H1 (cell line): ENCODE data around the gene SLC36A2. TPM values are rescaled to one million over a fixed set of nuclear protein-coding genes. Genes with fewer than 3 reads are reported as not detected.

Experiments used
- CTCF ChIA-PET: fragments of 300-600 bp; sonication (Branson Sonifier 250); formaldehyde crosslinking; loops from one replicate; lab custom pipeline; 2021; ENCODE audit not compliant: partially characterized antibody; lab: Charles Lee
- POLR2A ChIA-PET: fragments of 300-600 bp; sonication (Branson Sonifier 250); formaldehyde crosslinking; loops from one replicate; lab custom pipeline; 2021; ENCODE audit warnings: inconsistent platforms; ENCODE audit not compliant: partially characterized antibody; lab: Charles Lee
- DNase-seq, 2 experiments: peaks; one replicate each; pipeline versions ENCODE4 v3.0.0 to v3.0.0-alpha.2; 2010 to 2022; ENCODE audit warnings: low spot score in 2 of 2, low read depth in 1 of 2, mixed read lengths in 1 of 2
- FAIRE-seq: peaks from 2 replicates; lab custom pipeline; 2011; peaks lifted over from hg19 to GRCh38; lab: Jason Lieb, UNC
- H2AFZ ChIP-seq: 2 replicates; pipeline ENCODE4 v1.8.1; 2012; ENCODE audit warnings: low read length, inconsistent platforms
- H2AK5ac ChIP-seq: 2 replicates; pipeline ENCODE4 v1.6.1; 2013; ENCODE audit warnings: low read depth, low read length
- H2BK120ac ChIP-seq: replicated peaks from 2 replicates; pipeline ENCODE3; 2013; ENCODE audit warnings: low read depth, low read length, inconsistent platforms
- H2BK12ac ChIP-seq: 2 replicates; pipeline ENCODE4 v1.6.1; 2013; ENCODE audit warnings: low read depth, low read length
- H2BK15ac ChIP-seq: 2 replicates; pipeline ENCODE4 v1.6.1; 2013; ENCODE audit warnings: low read length
- H2BK20ac ChIP-seq: 2 replicates; pipeline ENCODE4 v1.6.1; 2013; ENCODE audit warnings: low read length
- H2BK5ac ChIP-seq: 2 replicates; pipeline ENCODE4 v1.6.1; 2013; ENCODE audit warnings: low read depth, low read length
- H3K14ac ChIP-seq: 2 replicates; pipeline ENCODE4 v1.6.1; 2013; ENCODE audit warnings: inconsistent platforms; ENCODE audit not compliant: insufficient read length
- H3K18ac ChIP-seq: 2 replicates; pipeline ENCODE4 v1.6.1; 2013; ENCODE audit warnings: low read length; ENCODE audit errors: extremely low read depth
- H3K23ac ChIP-seq: 2 replicates; pipeline ENCODE4 v1.6.1; 2013; ENCODE audit warnings: inconsistent platforms; ENCODE audit not compliant: insufficient read length
- H3K23me2 ChIP-seq: 2 replicates; pipeline ENCODE4 v1.6.1; 2013; ENCODE audit warnings: low read depth, low read length
- H3K27ac ChIP-seq: 2 replicates; pipeline ENCODE4 v1.6.1; 2011; ENCODE audit warnings: low read depth, low read length, inconsistent platforms
- H3K27me3 ChIP-seq, 4 experiments: replicated peaks in 1 of 4; 1 replicate in 1 of 4; 2 replicates in 3 of 4; pipeline versions ENCODE4 v1.6.1 to v1.8.1; 2011 to 2013; ENCODE audit warnings: low read length in 3 of 4, mild to moderate bottlenecking in 3 of 4, inconsistent platforms in 2 of 4, mixed read lengths in 2 of 4, moderate library complexity in 1 of 4; ENCODE audit not compliant: control insufficient read depth in 3 of 4, insufficient read depth in 3 of 4; ENCODE audit errors: extremely low read depth in 1 of 4
- H3K36me3 ChIP-seq, 4 experiments: 2 replicates each; pipeline versions ENCODE4 v1.6.1 to v1.8.1; 2011 to 2013; ENCODE audit warnings: mild to moderate bottlenecking in 4 of 4, low read length in 3 of 4, moderate library complexity in 2 of 4, control low read depth in 1 of 4, inconsistent platforms in 1 of 4; ENCODE audit not compliant: insufficient read depth in 4 of 4, control insufficient read depth in 2 of 4
- H3K4ac ChIP-seq: replicated peaks from 2 replicates; pipeline ENCODE3; 2013; ENCODE audit warnings: low read length, low read depth, mixed read lengths, inconsistent platforms; ENCODE audit not compliant: insufficient read length
- H3K4me1 ChIP-seq, 4 experiments: replicated peaks in 1 of 4; 1 replicate in 1 of 4; 2 replicates in 3 of 4; pipeline versions ENCODE4 v1.6.1 to v1.8.1; 2011 to 2013; ENCODE audit warnings: low read length in 3 of 4, inconsistent platforms in 2 of 4, mixed read lengths in 1 of 4; ENCODE audit not compliant: insufficient read depth in 4 of 4, control insufficient read depth in 3 of 4
- H3K4me2 ChIP-seq, 2 experiments: 2 replicates each; pipeline versions ENCODE4 v1.6.1 to v1.8.1; 2011 to 2013; ENCODE audit warnings: low read depth in 2 of 2, low read length in 2 of 2, control low read depth in 1 of 2, inconsistent platforms in 1 of 2, mild to moderate bottlenecking in 1 of 2; ENCODE audit not compliant: insufficient read depth in 1 of 2
- H3K4me3 ChIP-seq, 4 experiments: fragments of 200-600, 300-600 bp in 1 of 4; sonication (generic), shearing (Covaris generic), sonication (Bioruptor Twin) in 1 of 4; 2 replicates each; pipeline versions ENCODE4 v1.5.1 to v1.8.1; 2011 to 2016; ENCODE audit warnings: low read length in 4 of 4, low read depth in 3 of 4, control low read depth in 2 of 4, inconsistent platforms in 2 of 4, mild to moderate bottlenecking in 2 of 4, mixed read lengths in 1 of 4, moderate library complexity in 1 of 4; ENCODE audit not compliant: insufficient read depth in 2 of 4; ENCODE audit errors: extremely low read depth in 1 of 4
- H3K56ac ChIP-seq: replicated peaks from 2 replicates; pipeline ENCODE3; 2013; ENCODE audit warnings: low read depth, mild to moderate bottlenecking, mixed read lengths, low read length, inconsistent platforms; ENCODE audit not compliant: insufficient read length
- H3K79me1 ChIP-seq: 2 replicates; pipeline ENCODE4 v1.6.1; 2013; ENCODE audit warnings: low read depth, low read length, control low read depth
- H3K79me2 ChIP-seq, 2 experiments: 2 replicates each; pipeline versions ENCODE4 v1.6.1 to v1.8.1; 2012 to 2013; ENCODE audit warnings: low read length in 2 of 2, mild to moderate bottlenecking in 2 of 2, inconsistent platforms in 1 of 2; ENCODE audit not compliant: insufficient read depth in 2 of 2, control insufficient read depth in 1 of 2
- H3K9ac ChIP-seq, 4 experiments: replicated peaks in 1 of 4; 1 replicate in 1 of 4; 2 replicates in 3 of 4; pipeline versions ENCODE4 v1.6.1 to v1.8.1; 2011 to 2013; ENCODE audit warnings: low read depth in 3 of 4, low read length in 3 of 4, control low read depth in 2 of 4, mild to moderate bottlenecking in 2 of 4, moderate library complexity in 2 of 4, inconsistent platforms in 1 of 4; ENCODE audit errors: extremely low read depth in 1 of 4
- H3K9me3 ChIP-seq, 2 experiments: 2 replicates each; pipeline versions ENCODE4 v1.6.1 to v1.8.1; 2012 to 2013; ENCODE audit warnings: mild to moderate bottlenecking in 2 of 2, moderate library complexity in 2 of 2, control low read depth in 1 of 2, inconsistent platforms in 1 of 2, low read depth in 1 of 2, low read length in 1 of 2, mixed read lengths in 1 of 2; ENCODE audit not compliant: insufficient read depth in 2 of 2
- H4K20me1 ChIP-seq, 2 experiments: replicated peaks in 1 of 2; 2 replicates each; pipeline versions ENCODE3 to v1.8.1; 2011 to 2013; ENCODE audit warnings: inconsistent platforms in 2 of 2, low read length in 2 of 2, mild to moderate bottlenecking in 1 of 2; ENCODE audit not compliant: insufficient read depth in 2 of 2, control insufficient read depth in 1 of 2
- H4K5ac ChIP-seq: 2 replicates; pipeline ENCODE4 v1.6.1; 2013; ENCODE audit warnings: low read length, low read depth, mixed read lengths, inconsistent platforms; ENCODE audit not compliant: insufficient read length
- H4K8ac ChIP-seq: 2 replicates; pipeline ENCODE4 v1.8.0; 2013; ENCODE audit warnings: mild to moderate bottlenecking, moderate library complexity, low read length, inconsistent platforms; ENCODE audit not compliant: insufficient read depth; ENCODE audit errors: extremely low read depth
- H4K91ac ChIP-seq: replicated peaks from 2 replicates; pipeline ENCODE3; 2013; ENCODE audit warnings: low read length, mixed read lengths, inconsistent platforms; ENCODE audit not compliant: insufficient read length
- BACH1 ChIP-seq: IDR thresholded peaks from 2 replicates; pipeline ENCODE4 v1.6.1; 2012; ENCODE audit warnings: low read length, improper control_type of control experiment
- CEBPB ChIP-seq: IDR thresholded peaks from 2 replicates; pipeline ENCODE4 v1.6.1; 2012; ENCODE audit warnings: low read depth, low read length
- CHD1 ChIP-seq: IDR thresholded peaks from 2 replicates; pipeline ENCODE4 v1.6.1; 2012; ENCODE audit warnings: low read depth, low read length, improper control_type of control experiment
- EGR1 ChIP-seq: IDR thresholded peaks from 2 replicates; pipeline ENCODE4 v1.6.1; 2011; ENCODE audit warnings: low read depth, low read length, borderline replicate concordance
- FOSL1 ChIP-seq: IDR thresholded peaks from 2 replicates; pipeline ENCODE4 v1.6.1; 2011; ENCODE audit warnings: mild to moderate bottlenecking, low read depth, low read length, moderate library complexity; ENCODE audit not compliant: insufficient read depth
- HDAC2 ChIP-seq, 2 experiments: fragments of 300-600 bp in 1 of 2; sonication (generic) in 1 of 2; IDR thresholded peaks; 2 replicates each; pipeline ENCODE4 v1.6.1; 2011 to 2012; ENCODE audit warnings: low read depth in 2 of 2, low read length in 2 of 2, mild to moderate bottlenecking in 2 of 2, moderate library complexity in 2 of 2, borderline replicate concordance in 1 of 2, inconsistent platforms in 1 of 2
- KDM5A ChIP-seq: fragments of 200-600 bp; IDR thresholded peaks from 2 replicates; pipeline ENCODE4 v1.7.1; 2012; ENCODE audit warnings: mild to moderate bottlenecking, low read length, inconsistent platforms, mixed read lengths
- POU5F1 ChIP-seq: IDR thresholded peaks from 2 replicates; pipeline ENCODE4 v1.6.1; 2011; ENCODE audit warnings: low read depth, mild to moderate bottlenecking, low read length, moderate library complexity
- RAD21 ChIP-seq, 2 experiments: IDR thresholded peaks in 1 of 2; conservative IDR thresholded peaks in 1 of 2; 2 replicates each; pipeline ENCODE4 v1.6.1; 2011; ENCODE audit warnings: low read depth in 2 of 2, low read length in 2 of 2, improper control_type of control experiment in 1 of 2, inconsistent platforms in 1 of 2, mild to moderate bottlenecking in 1 of 2, moderate library complexity in 1 of 2
- RXRA ChIP-seq: IDR thresholded peaks from 2 replicates; pipeline ENCODE4 v1.6.1; 2011; ENCODE audit warnings: low read depth, mild to moderate bottlenecking, low read length, moderate library complexity; ENCODE audit not compliant: insufficient read depth
- SAP30 ChIP-seq: fragments of 300-600 bp; sonication (generic); IDR thresholded peaks from 2 replicates; pipeline ENCODE4 v1.7.1; 2012; ENCODE audit warnings: low read length, moderate library complexity, mild to moderate bottlenecking, inconsistent platforms; ENCODE audit not compliant: insufficient read depth, insufficient replicate concordance
- SP1 ChIP-seq: IDR thresholded peaks from 2 replicates; pipeline ENCODE4 v1.6.1; 2011; ENCODE audit warnings: low read depth, low read length
- ZNF274 ChIP-seq: IDR thresholded peaks from 2 replicates; pipeline ENCODE4 v1.7.0; 2012; ENCODE audit warnings: low read length, borderline replicate concordance; ENCODE audit errors: extremely low read depth
- WGBS, 2 experiments: shearing (Covaris generic) in 1 of 2; methylation state at CpG; one replicate each; pipeline versions ENCODE4 v1.1.6 to v1.1.7; 2013 to 2015; ENCODE audit warnings: low lambda C conversion rate in 2 of 2, mixed read lengths in 2 of 2, inconsistent platforms in 1 of 2, low coverage in 1 of 2, missing lambda C conversion rate in 1 of 2; ENCODE audit not compliant: insufficient replicate concordance in 2 of 2, insufficient coverage in 1 of 2, insufficient read length in 1 of 2; ENCODE audit errors: extremely low coverage in 1 of 2, missing lambda C conversion rate in 1 of 2; 5-methylcytosine and 5-hydroxymethylcytosine counted together
- polyA plus RNA-seq, 7 experiments: library from polyadenylated mRNA; depleted of rRNA in 3 of 7; stranded (reverse) in 5 of 7; unstranded in 2 of 7; fragments of >200 nt in 5 of 7; fragments of 200-250 nt in 2 of 7; gene quantifications; 1 replicate in 5 of 7; 2 replicates in 1 of 7; 4 replicates in 1 of 7; pipeline versions ENCODE4 v1.2.1 to v1.2.3, GENCODE V29; 2011 to 2013; ENCODE audit warnings: missing spikeins in 2 of 7, mixed read lengths in 2 of 7
- total RNA-seq: library from RNA; stranded (reverse); fragmentation: NEBNext Ultra II Directional; extraction: Animal tissue kit (Norgen Biotek cat#: 25700); gene quantifications from 2 replicates; pipeline ENCODE4 v1.2.1, GENCODE V29; 2021
- TF ChIP-seq, protein P1 (sequence below): IDR thresholded peaks from 2 replicates; pipeline ENCODE4 v1.6.1; 2012; ENCODE audit warnings: inconsistent platforms

SLC36A2 gene
- total and polyA plus RNA-seq, 2 of the 8 experiments (the other 6 are each of a cell fraction or from before 2014, with no cell fraction given), result 0.30 TPM; not detected in 1

DNA sequence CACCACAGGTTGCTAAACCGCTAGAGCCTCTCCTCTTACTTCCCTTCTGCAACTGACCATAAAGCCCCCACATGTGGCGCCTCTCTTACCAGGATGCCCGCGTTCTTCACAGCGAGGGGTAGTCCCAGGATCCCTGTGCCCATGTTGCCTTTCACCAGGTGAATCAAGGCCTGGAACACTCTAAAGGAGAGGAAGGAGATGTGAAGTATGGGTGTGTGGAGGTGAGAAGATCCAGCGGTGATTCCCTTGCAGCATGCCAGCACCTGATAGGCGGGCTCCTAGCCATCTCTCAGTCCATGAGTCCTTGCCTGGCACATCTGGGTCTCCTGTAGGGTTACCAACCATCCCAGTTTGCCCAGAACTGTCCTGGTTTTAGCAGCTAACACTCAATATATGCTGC, 3.3 kb downstream of the SLC36A2 start:
- Histone ChIP-seq H2BK20ac (no peak overlapping the region), H3K4me3 (no peak overlapping the region), H2AFZ (no peak overlapping the region), H3K4me1 (peaks cover 4 to 22% (median 18%) of the 10 kb centered on the region in 4 experiments; a peak in 5 of 7 replicates), H3K23me2 (no peaks in the 10 kb centered on the region; the same call in 1 of the 2 replicates), H3K27ac (no peak overlapping the region), H3K27me3 (peaks cover 0 to 14% (median 11%) of the 10 kb centered on the region in 4 experiments; a peak in 5 of 7 replicates), H2BK15ac (no peak overlapping the region), H3K14ac (no peak overlapping the region), H4K5ac (no peak overlapping the region), H2BK120ac (no peak overlapping the region), H3K4ac (no peak overlapping the region), H3K36me3 (no peaks in the 10 kb centered on the region), H2BK5ac (no peak overlapping the region), H3K23ac (no peak overlapping the region), H3K79me2 (no peaks in the 10 kb centered on the region), H2AK5ac (no peak overlapping the region), H4K8ac (no peak overlapping the region), H3K56ac (no peak overlapping the region), H3K18ac (no peak overlapping the region), H3K9ac (no peak overlapping the region), H3K9me3 (no peaks in the 10 kb centered on the region), H3K79me1 (no peaks in the 10 kb centered on the region), H2BK12ac (no peak overlapping the region), H3K4me2 (no peak overlapping the region), H4K91ac (no peak overlapping the region), H4K20me1 (no peaks in the 10 kb centered on the region)
- POLR2A ChIA-PET, result no interaction called here
- DNase-seq (no peak), FAIRE-seq (no peak)
- WGBS, 2 experiments, result 84% methylated on average over 7 of the region's 7 CpGs; no CpG with 5 or more reads in 1 of the 2 experiments
- CTCF ChIA-PET, result interaction anchor here (1.1 kb wide), 1 partner anchor 229 kb away, joined by 3 read pairs; no protein-coding TSS in a partner anchor
- TF ChIP-seq KDM5A (no peak), BACH1 (no peak), CEBPB (no peak), POU5F1 (no peak), SP1 (no peak), FOSL1 (no peak), RAD21 (IDR thresholded peaks at IDR 0.05 in 1 of 2, conservative IDR thresholded peaks at IDR 0.05 in 1 of 2; ENCODE audit: low read depth in 2 of 2, low read length in 2 of 2) (no peak), EGR1 (no peak), SAP30 (no peak), HDAC2 (IDR thresholded peaks at IDR 0.05; ENCODE audit: borderline replicate concordance in 1 of 2, low read depth in 2 of 2, low read length in 2 of 2) (no peak), CHD1 (no peak), RXRA (no peak), ZNF274 (no peak)
- TF ChIP-seq, protein P1, sequence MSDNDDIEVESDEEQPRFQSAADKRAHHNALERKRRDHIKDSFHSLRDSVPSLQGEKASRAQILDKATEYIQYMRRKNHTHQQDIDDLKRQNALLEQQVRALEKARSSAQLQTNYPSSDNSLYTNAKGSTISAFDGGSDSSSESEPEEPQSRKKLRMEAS, result no peak
